ENCODE data around the gene CFAP97D2. TPM values are rescaled to one million over a fixed set of nuclear protein-coding genes. Genes with fewer than 3 reads are reported as not detected.
"Not testable (repeated sequence)": the region's sequence is repeated elsewhere in the genome, so short reads cannot be mapped to it uniquely, and the experiment has no call there.

Gene CFAP97D2
- total RNA-seq, result not detected

- POLR2A ChIA-PET, result interaction anchor here (0.7 kb wide), 1 partner anchor 31 kb away, joined by 3 read pairs; no protein-coding TSS in a partner anchor
- Mint-ChIP-seq H3K9me3 (ENCODE audit: insufficient read depth) (peaks cover 3% of the 10 kb centered on the region), H3K4me1 (ENCODE audit: low read depth) (peaks cover 15% of the 10 kb centered on the region), H3K4me3 (no peak within 1 kb of the TSS), H3K36me3 (ENCODE audit: low read depth) (no peaks in the 10 kb centered on the region), H3K27ac (no peak within 1 kb of the TSS), H3K27me3 (ENCODE audit: low read depth) (peaks cover 11% of the 10 kb centered on the region)
- DNase-seq (no peak), ATAC-seq (no peak)
- CTCF ChIA-PET, result no interaction called here
Observed at GRCh38 chr13:114179087-114179658, at the start of gene CFAP97D2. CFAP97D2 (plus strand) TSS chr13:114179257; CDS start chr13:114179331, 74 bp downstream.

- peaks cover 8% of the 10 kb centered on the region for H3K27me3 Mint-ChIP-seq (ENCODE audit: low read depth)
- peaks cover 79% of the 10 kb centered on the region for H3K4me1 Mint-ChIP-seq (ENCODE audit: low read depth)
- DNase-seq (peak; percentile 50), ATAC-seq (peak; percentile 8)
- peaks cover 47% of the 10 kb centered on the region for H3K36me3 Mint-ChIP-seq (ENCODE audit: low read depth)
- H3K4me3 Mint-ChIP-seq, result peak overlapping the region; percentile 96
- H3K9me3 Mint-ChIP-seq (ENCODE audit: insufficient read depth), result peaks cover 5% of the 10 kb centered on the region
- POLR2A ChIA-PET, result interaction anchor here (0.9 to 4.7 kb wide), 6 partner anchors 10 to 62 kb away, joined by 4 to 29 read pairs (median 9); no protein-coding TSS in a partner anchor
- CTCF ChIA-PET, result interaction anchor here (0.9 to 3.1 kb wide), 6 partner anchors 11 to 211 kb away, joined by 3 to 22 read pairs (median 4); no protein-coding TSS in a partner anchor
- peak overlapping the region; percentile 91 for H3K27ac Mint-ChIP-seq
Observed at GRCh38 chr13:114129649-114130062, 49.4 kb upstream of the CFAP97D2 start.

- DNase-seq, result no peak
- peaks cover 41% of the 10 kb centered on the region for H3K36me3 Mint-ChIP-seq (ENCODE audit: low read depth)
- peak overlapping the region; percentile 91 for H3K27ac Mint-ChIP-seq
- peaks cover 5% of the 10 kb centered on the region for H3K9me3 Mint-ChIP-seq (ENCODE audit: insufficient read depth)
- peaks cover 77% of the 10 kb centered on the region for H3K4me1 Mint-ChIP-seq (ENCODE audit: low read depth)
- H3K27me3 Mint-ChIP-seq (ENCODE audit: low read depth), result peaks cover 12% of the 10 kb centered on the region
- peak overlapping the region; percentile 96 for H3K4me3 Mint-ChIP-seq
- no peak for ATAC-seq
- ChIA-PET CTCF (interaction anchor here (1.0 to 3.1 kb wide), 5 partner anchors 9 to 19 kb away, joined by 3 to 22 read pairs (median 4); no protein-coding TSS in a partner anchor), POLR2A (interaction anchor here (1.0 to 4.7 kb wide), 7 partner anchors 10 to 63 kb away, joined by 3 to 29 read pairs (median 10); no protein-coding TSS in a partner anchor)
Observed at GRCh38 chr13:114130131-114130836, 48.8 kb upstream of the CFAP97D2 start.

GRCh38 chr13:114130837-114131582, 48.0 kb upstream of the CFAP97D2 start:
- Mint-ChIP-seq H3K4me1 (ENCODE audit: low read depth) (peaks cover 73% of the 10 kb centered on the region), H3K27ac (peak overlapping the region; percentile 91)
- ATAC-seq, result peak; percentile 33

GRCh38 chr13:114131583-114132418, 47.3 kb upstream of the CFAP97D2 start:
- ChIA-PET CTCF (interaction anchor here (1.0 to 3.1 kb wide), 5 partner anchors 9 to 20 kb away, joined by 3 to 22 read pairs (median 4); no protein-coding TSS in a partner anchor), POLR2A (interaction anchor here (0.6 to 4.7 kb wide), 8 partner anchors 9 to 748 kb away, joined by 3 to 29 read pairs (median 9); no protein-coding TSS in a partner anchor)
- Mint-ChIP-seq H3K4me1 (ENCODE audit: low read depth) (peaks cover 65% of the 10 kb centered on the region), H3K9me3 (ENCODE audit: insufficient read depth) (peaks cover 4% of the 10 kb centered on the region), H3K36me3 (ENCODE audit: low read depth) (peaks cover 30% of the 10 kb centered on the region), H3K4me3 (peak overlapping the region; percentile 96), H3K27me3 (ENCODE audit: low read depth) (peaks cover 20% of the 10 kb centered on the region), H3K27ac (peak overlapping the region; percentile 91)
- DNase-seq, result no peak
- ATAC-seq, result peak; percentile 5

More at GRCh38 chr13:114130837-114131582, 48.0 kb upstream of the CFAP97D2 start:
- peaks cover 15% of the 10 kb centered on the region for H3K27me3 Mint-ChIP-seq (ENCODE audit: low read depth)
- POLR2A ChIA-PET, result interaction anchor here (0.6 to 4.7 kb wide), 9 partner anchors 9 to 747 kb away, joined by 3 to 29 read pairs (median 8); no protein-coding TSS in a partner anchor
- CTCF ChIA-PET, result interaction anchor here (1.0 to 3.1 kb wide), 6 partner anchors 10 to 20 kb away, joined by 3 to 22 read pairs (median 4); no protein-coding TSS in a partner anchor
- peak overlapping the region; percentile 96 for H3K4me3 Mint-ChIP-seq
- peaks cover 37% of the 10 kb centered on the region for H3K36me3 Mint-ChIP-seq (ENCODE audit: low read depth)
- H3K9me3 Mint-ChIP-seq (ENCODE audit: insufficient read depth), result peaks cover 5% of the 10 kb centered on the region
- DNase-seq, result peak; percentile 86

GRCh38 chr13:114132419-114133121, 46.5 kb upstream of the CFAP97D2 start, which contains the start of gene RASA3:
RASA3 (minus strand) TSS chr13:114132623; CDS start chr13:114132489, 134 bp downstream.
- H3K9me3 Mint-ChIP-seq (ENCODE audit: insufficient read depth), result no peaks in the 10 kb centered on the region
- peak; percentile 57 for ATAC-seq
- H3K36me3 Mint-ChIP-seq (ENCODE audit: low read depth), result peaks cover 22% of the 10 kb centered on the region
- H3K4me1 Mint-ChIP-seq (ENCODE audit: low read depth), result peaks cover 57% of the 10 kb centered on the region
- H3K27me3 Mint-ChIP-seq (ENCODE audit: low read depth), result peaks cover 20% of the 10 kb centered on the region
- H3K4me3 Mint-ChIP-seq, result peak within 1 kb of the TSS; percentile 96
- ChIA-PET POLR2A (interaction anchor here (1.1 to 4.7 kb wide), 3 partner anchors 8 to 22 kb away, joined by 3 to 29 read pairs (median 19); no protein-coding TSS in a partner anchor), CTCF (no interaction called here)
- peak within 1 kb of the TSS; percentile 91 for H3K27ac Mint-ChIP-seq
- DNase-seq, result peak; percentile 61

- H3K27ac Mint-ChIP-seq; H3K9me3 Mint-ChIP-seq (ENCODE audit: insufficient read depth); H3K4me3 Mint-ChIP-seq; ATAC-seq; DNase-seq; CTCF ChIA-PET: not testable (repeated sequence)
- Mint-ChIP-seq H3K4me1 (ENCODE audit: low read depth) (peaks cover 55% of the 10 kb centered on the region), H3K27me3 (ENCODE audit: low read depth) (peaks cover 20% of the 10 kb centered on the region), H3K36me3 (ENCODE audit: low read depth) (peaks cover 17% of the 10 kb centered on the region)
- POLR2A ChIA-PET, result interaction anchor here (1.1 kb wide), 1 partner anchor 9 kb away, joined by 3 read pairs; no protein-coding TSS in a partner anchor
Observed at GRCh38 chr13:114133126-114133525, 45.9 kb upstream of the CFAP97D2 start.

GRCh38 chr13:114133552-114133951, 45.5 kb upstream of the CFAP97D2 start:
- H3K27me3 Mint-ChIP-seq (ENCODE audit: low read depth), result peaks cover 20% of the 10 kb centered on the region
- H3K4me1 Mint-ChIP-seq (ENCODE audit: low read depth), result peaks cover 51% of the 10 kb centered on the region
- ATAC-seq; POLR2A ChIA-PET; H3K9me3 Mint-ChIP-seq (ENCODE audit: insufficient read depth); CTCF ChIA-PET; DNase-seq: not testable (repeated sequence)
- peak overlapping the region; percentile 56 for H3K4me3 Mint-ChIP-seq
- peak overlapping the region; percentile 33 for H3K27ac Mint-ChIP-seq
- peaks cover 14% of the 10 kb centered on the region for H3K36me3 Mint-ChIP-seq (ENCODE audit: low read depth)

- POLR2A ChIA-PET, result interaction anchor here (0.6 kb wide), 1 partner anchor 19 kb away, joined by 3 read pairs; no protein-coding TSS in a partner anchor
- Mint-ChIP-seq H3K27me3 (ENCODE audit: low read depth) (peaks cover 20% of the 10 kb centered on the region), H3K4me1 (ENCODE audit: low read depth) (peaks cover 44% of the 10 kb centered on the region), H3K36me3 (ENCODE audit: low read depth) (peaks cover 10% of the 10 kb centered on the region), H3K9me3 (ENCODE audit: insufficient read depth) (no peaks in the 10 kb centered on the region), H3K27ac (peak overlapping the region; percentile 58), H3K4me3 (peak overlapping the region; percentile 56)
- CTCF ChIA-PET, result interaction anchor here (1.4 kb wide), 1 partner anchor 14 kb away, joined by 3 read pairs; no protein-coding TSS in a partner anchor
- DNase-seq (peak; percentile 41), ATAC-seq (no peak)
Observed at GRCh38 chr13:114134111-114134943, 44.7 kb upstream of the CFAP97D2 start.
